Ectodermal cell (in vitro differentiated cells): ENCODE results near the gene FBXL13.
"Not testable (repeated sequence)": the region's sequence is repeated elsewhere in the genome, so short reads cannot be mapped to it uniquely, and the experiment has no call there.

Experiments
- H3K27ac ChIP-seq: 2 replicates; pipeline ENCODE4 v1.7.0; 2013; ENCODE audit warnings: mild to moderate bottlenecking, low read depth, low read length; ENCODE audit not compliant: insufficient read depth, poor library complexity, severe bottlenecking
- H3K27me3 ChIP-seq: 2 replicates; pipeline ENCODE4 v1.7.0; 2013; ENCODE audit warnings: mild to moderate bottlenecking, low read length; ENCODE audit not compliant: insufficient read depth, control insufficient read depth, poor library complexity, severe bottlenecking
- H3K36me3 ChIP-seq: one replicate; pipeline ENCODE4 v1.7.0; 2013; ENCODE audit warnings: low read length; ENCODE audit not compliant: control insufficient read depth, insufficient read depth
- H3K4me1 ChIP-seq: one replicate; pipeline ENCODE4 v1.7.0; 2013; ENCODE audit warnings: low read length; ENCODE audit not compliant: control insufficient read depth, insufficient read depth
- H3K4me3 ChIP-seq: 2 replicates; pipeline ENCODE4 v1.7.0; 2013; ENCODE audit warnings: low read depth, low read length, control low read depth; ENCODE audit not compliant: insufficient read depth
- H3K9me3 ChIP-seq: 2 replicates; pipeline ENCODE4 v1.7.0; 2013; ENCODE audit warnings: mild to moderate bottlenecking, low read length, moderate library complexity; ENCODE audit not compliant: control insufficient read depth
- WGBS, 2 experiments: methylation state at CpG; one replicate each; pipeline ENCODE4 v1.1.7; 2013; ENCODE audit warnings: missing lambda C conversion rate in 2 of 2; 5-methylcytosine and 5-hydroxymethylcytosine counted together

The FBXL13 gene

DNA sequence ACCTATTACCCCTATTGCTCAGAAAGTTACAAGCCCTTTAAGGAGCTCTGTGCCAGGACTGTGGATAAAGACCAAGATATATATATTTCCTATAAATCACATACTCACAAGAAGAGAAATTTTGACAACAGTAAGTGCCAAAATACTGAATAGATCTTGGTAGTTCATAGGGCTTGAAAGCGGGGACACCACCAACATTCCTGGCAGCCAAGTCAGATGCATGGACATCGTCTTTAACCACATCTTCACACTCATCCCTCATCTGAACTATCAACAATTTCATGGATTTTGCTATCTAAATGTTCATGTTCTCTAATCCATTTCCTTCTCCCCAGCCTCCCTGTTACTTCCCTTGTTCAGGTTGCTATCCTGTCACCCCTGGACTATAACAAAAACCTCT lies 229.2 kb downstream of the FBXL13 start:
- H3K27me3 ChIP-seq = no peaks in the 10 kb centered on the region
- WGBS, 2 experiments = 93 to 94% methylated on average over 2 of the region's 2 CpGs
- no peak overlapping the region for H3K4me3 ChIP-seq

DNA sequence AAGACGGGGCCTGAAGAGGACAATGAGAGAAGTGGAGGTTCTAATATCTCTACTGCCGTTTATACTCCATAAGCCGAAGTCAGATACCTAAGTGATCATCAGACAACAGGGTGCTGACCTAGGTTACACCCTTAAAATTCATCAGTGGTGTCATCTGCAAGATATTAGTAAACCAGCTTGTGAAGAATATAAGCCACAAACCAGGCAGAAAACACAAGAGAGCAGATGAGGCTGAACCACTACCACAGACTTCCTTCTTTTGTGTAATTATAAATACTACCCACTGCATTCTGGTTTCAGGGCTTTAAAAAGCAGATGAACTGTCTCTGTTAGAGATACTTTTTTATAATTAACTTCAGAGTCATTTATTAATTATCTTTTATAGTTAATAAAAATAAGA lies 230.7 kb downstream of the FBXL13 start:
- Histone ChIP-seq H3K27ac (no peak overlapping the region), H3K9me3 (no peaks in the 10 kb centered on the region), H3K27me3 (no peaks in the 10 kb centered on the region), H3K4me1 (no peaks in the 10 kb centered on the region), H3K36me3 (no peaks in the 10 kb centered on the region), H3K4me3 (no peak overlapping the region)
- WGBS, 2 experiments = 94 to 97% methylated on average over 3 of the region's 3 CpGs

More for the DNA sequence above, 229.2 kb downstream of the FBXL13 start:
- no peaks in the 10 kb centered on the region for H3K36me3 ChIP-seq
- no peak overlapping the region for H3K27ac ChIP-seq
- H3K4me1 ChIP-seq = no peaks in the 10 kb centered on the region
- no peaks in the 10 kb centered on the region for H3K9me3 ChIP-seq

DNA sequence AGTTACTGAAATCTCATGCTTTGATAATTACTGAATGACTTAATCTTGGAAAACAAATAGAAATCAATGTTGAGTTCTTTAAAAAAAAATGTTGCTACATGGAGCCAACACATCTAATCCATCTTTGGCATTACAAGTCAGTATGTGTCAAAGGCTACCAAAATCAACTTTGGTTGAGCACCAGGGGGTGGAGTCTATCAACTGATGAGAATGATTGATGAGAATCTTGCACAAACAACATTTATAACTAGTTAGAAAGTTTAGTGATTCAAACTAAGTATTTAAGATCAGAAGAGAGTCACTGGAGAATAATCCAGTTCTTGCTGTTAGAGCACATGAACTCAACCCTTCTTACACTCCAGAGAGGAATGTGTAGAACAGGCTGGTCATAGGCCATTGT lies 232.3 kb downstream of the FBXL13 start:
- Histone ChIP-seq H3K4me1 (no peaks in the 10 kb centered on the region), H3K9me3 (no peaks in the 10 kb centered on the region), H3K27me3 (no peaks in the 10 kb centered on the region), H3K4me3 (no peak overlapping the region), H3K36me3 (no peaks in the 10 kb centered on the region), H3K27ac (no peak overlapping the region)

DNA sequence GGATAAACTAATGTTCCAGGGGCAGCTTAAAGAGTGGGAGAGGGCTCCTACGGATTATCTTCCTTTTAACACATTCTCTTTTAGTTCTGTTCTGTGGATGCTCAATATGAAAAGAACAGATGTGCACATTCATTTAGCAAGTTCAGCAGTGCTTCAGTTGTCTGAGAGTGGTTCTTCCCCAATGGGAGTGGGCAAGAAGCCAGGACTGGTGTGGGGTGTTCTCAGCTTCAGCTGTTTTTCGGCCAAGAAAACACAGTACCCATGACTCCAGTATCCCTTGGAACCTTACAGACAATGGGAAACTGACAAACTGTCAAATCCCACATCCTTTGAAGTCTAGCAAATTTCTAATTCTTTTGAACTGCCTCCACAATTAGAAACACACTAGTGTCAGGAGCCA lies 233.3 kb downstream of the FBXL13 start:
- Histone ChIP-seq H3K9me3 (no peaks in the 10 kb centered on the region), H3K36me3 (no peaks in the 10 kb centered on the region), H3K27ac (no peak overlapping the region), H3K4me3 (no peak overlapping the region), H3K4me1 (no peaks in the 10 kb centered on the region), H3K27me3 (no peaks in the 10 kb centered on the region)
- 89 to 95% methylated on average over 2 of the region's 2 CpGs for WGBS, 2 experiments

DNA sequence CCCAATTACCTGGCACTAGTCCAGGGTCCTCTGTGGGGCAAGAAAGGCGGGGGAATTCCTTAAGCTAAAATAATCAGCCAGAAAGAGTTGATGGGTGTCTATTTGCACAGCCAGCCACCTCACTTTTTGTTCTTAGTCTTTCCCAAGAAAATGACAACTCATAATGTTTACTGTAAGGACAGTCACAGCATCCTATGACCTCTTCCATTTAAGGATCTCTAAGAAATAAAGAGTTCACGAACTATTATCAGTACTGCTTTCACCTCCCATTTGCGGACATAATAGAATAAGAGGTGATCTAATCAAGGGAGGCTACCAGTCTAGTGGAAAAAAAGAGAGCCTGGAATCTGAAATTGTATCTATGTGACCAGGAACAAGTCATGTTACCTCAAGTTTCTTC lies 234.2 kb downstream of the FBXL13 start:
- no peak overlapping the region for H3K27ac ChIP-seq
- no peaks in the 10 kb centered on the region for H3K4me1 ChIP-seq
- WGBS, 2 experiments = 95 to 100% methylated on average over 2 to 3 of the region's 3 CpGs
- H3K27me3 ChIP-seq = no peaks in the 10 kb centered on the region
- no peaks in the 10 kb centered on the region for H3K9me3 ChIP-seq
- H3K4me3 ChIP-seq = no peak overlapping the region
- no peaks in the 10 kb centered on the region for H3K36me3 ChIP-seq

DNA sequence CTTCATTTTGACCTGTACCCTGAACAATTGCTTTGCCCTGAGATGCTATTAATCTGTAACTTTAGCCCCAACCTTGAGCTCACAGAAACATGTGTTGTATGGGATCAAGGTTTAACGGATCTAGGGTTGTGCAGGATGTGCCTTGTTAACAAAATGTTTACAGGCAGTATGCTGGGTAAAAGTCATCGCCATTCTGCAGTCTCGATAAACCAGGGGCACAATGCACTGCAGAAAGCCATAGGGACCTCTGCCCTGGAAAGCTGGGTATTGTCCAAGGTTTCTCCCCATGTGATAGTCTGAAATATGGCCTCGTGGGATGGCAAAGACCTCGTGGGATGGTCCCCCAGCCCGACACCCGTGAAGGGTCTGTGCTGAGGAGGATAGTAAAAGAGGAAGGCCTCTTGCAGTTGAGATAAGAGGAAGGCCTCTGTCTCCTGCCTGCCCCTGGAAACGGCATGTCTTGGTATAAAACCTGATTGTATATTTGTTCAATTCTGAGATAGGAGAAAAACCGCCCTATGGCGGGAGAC lies 236.0 kb downstream of the FBXL13 start:
- H3K36me3 ChIP-seq, H3K4me1 ChIP-seq, H3K4me3 ChIP-seq, H3K27ac ChIP-seq, H3K9me3 ChIP-seq, H3K27me3 ChIP-seq: not testable (repeated sequence)
- WGBS, 2 experiments = 93% methylated on average over 10 of the region's 10 CpGs

DNA sequence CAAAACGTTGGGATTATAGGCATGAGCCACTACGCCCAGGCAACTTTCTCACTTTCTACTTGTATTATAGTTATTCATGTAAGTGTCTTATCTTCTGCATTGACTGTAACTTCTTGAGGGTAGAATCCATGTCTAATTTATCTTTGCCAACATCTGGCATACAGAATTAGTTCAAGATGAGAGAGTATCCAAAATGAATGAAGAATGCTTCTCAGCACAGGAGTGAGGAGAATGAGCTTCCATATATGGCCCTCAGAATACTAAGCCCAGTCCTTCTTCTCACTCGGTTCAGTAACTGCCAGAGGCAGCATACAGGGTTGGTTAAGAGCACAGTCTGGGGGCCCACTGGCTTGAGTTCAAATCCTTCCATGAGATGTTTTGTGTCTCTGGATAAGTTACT lies 236.8 kb downstream of the FBXL13 start:
- H3K27me3 ChIP-seq = no peaks in the 10 kb centered on the region
- H3K4me1 ChIP-seq = no peaks in the 10 kb centered on the region
- no peaks in the 10 kb centered on the region for H3K9me3 ChIP-seq
- 71 to 97% methylated on average over 1 to 2 of the region's 3 CpGs for WGBS, 2 experiments
- no peak overlapping the region for H3K4me3 ChIP-seq
- H3K36me3 ChIP-seq = no peaks in the 10 kb centered on the region
- no peak overlapping the region for H3K27ac ChIP-seq

DNA sequence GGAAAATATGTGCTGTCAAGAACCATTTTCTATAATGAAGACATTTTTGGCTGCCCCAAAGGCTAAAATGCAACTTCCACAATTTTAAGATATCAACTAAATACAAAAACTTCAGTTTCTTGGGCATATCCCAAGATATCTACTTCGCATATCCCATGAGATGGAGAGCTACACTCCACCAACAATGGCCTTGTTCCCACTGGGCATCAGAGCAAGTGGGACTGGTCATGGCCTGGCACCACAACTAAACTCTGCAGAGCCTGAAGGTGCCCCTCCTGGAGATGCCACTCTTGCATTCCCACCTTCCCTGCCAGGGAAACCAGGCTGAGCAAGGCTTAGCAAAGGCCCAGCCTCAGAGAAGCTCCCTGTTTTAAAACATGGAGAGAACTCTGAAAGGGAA lies 237.6 kb downstream of the FBXL13 start:
- no peak overlapping the region for H3K4me3 ChIP-seq
- no peaks in the 10 kb centered on the region for H3K27me3 ChIP-seq
- no peak overlapping the region for H3K27ac ChIP-seq
- H3K9me3 ChIP-seq = no peaks in the 10 kb centered on the region
- 89 to 98% methylated on average over 1 of the region's 1 CpG for WGBS, 2 experiments
- H3K36me3 ChIP-seq = no peaks in the 10 kb centered on the region
- H3K4me1 ChIP-seq = no peaks in the 10 kb centered on the region

DNA sequence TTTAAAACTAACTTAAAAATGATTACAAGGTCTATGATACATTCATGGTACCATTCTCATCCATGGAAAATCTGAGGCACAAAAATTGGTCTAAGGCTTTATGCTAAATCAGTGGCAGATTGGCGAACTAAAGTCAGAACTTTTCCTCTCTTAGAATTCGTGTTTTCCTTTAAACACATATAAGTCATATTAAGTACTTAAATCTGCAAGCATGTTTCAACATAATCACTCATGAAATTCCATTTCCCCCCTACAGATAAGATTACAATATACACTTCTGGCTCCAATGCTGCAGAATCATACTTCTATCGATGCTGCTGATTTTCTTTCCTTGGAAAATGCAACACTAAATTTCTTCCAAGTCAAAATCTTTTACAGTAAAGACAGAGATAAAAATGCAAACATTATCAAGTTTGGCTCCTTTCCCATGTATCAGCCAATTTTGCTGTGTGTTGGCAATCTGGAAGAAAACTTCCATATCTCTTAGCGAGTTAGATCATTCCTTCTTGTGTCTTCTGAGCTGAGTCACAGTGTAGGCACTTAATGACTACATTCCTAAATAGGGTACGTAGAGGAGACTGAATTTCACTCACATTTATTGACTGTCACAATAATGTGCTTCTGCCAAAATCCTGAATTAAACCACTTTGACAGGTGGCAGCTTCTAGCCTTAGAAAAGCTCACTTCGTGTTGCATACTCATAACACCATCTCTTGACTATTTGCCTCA lies 238.2 kb downstream of the FBXL13 start:
- WGBS, 2 experiments = 95% methylated on average over 6 of the region's 6 CpGs
- Histone ChIP-seq H3K4me3 (no peak overlapping the region), H3K36me3 (no peaks in the 10 kb centered on the region), H3K27ac (no peak overlapping the region), H3K27me3 (no peaks in the 10 kb centered on the region), H3K9me3 (no peaks in the 10 kb centered on the region), H3K4me1 (no peaks in the 10 kb centered on the region)

DNA sequence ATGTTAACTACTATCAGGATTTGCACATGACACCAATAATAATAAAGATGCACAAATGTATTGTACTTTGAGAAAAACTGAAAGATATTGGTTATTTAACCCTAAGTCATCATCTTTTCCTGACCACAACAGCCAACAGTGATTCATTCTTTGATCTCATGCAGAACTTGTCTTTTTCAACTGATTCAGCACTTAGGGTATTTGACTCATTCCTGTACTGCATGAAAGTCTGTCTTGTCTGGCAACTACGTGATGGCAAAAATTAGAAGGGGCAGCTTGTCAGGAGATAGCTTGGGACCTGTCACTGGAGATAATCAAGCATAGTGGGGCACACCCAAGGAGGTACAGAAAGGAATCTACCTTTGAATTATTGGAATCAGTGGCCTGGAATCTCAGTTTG lies 239.6 kb downstream of the FBXL13 start:
- no peaks in the 10 kb centered on the region for H3K4me1 ChIP-seq
- 86 to 92% methylated on average over 1 of the region's 1 CpG for WGBS, 2 experiments
- H3K27ac ChIP-seq = no peak overlapping the region
- H3K4me3 ChIP-seq = no peak overlapping the region
- H3K9me3 ChIP-seq = no peaks in the 10 kb centered on the region
- no peaks in the 10 kb centered on the region for H3K36me3 ChIP-seq
- no peaks in the 10 kb centered on the region for H3K27me3 ChIP-seq
